NCI-H1417 (cell line): Measurements from ENCODE around the gene MYMK.
"Not testable (repeated sequence)": the region's sequence is repeated elsewhere in the genome, so short reads cannot be mapped to it uniquely, and the experiment has no call there.

ENCODE experiments used
- DNase-seq, 3 experiments: peaks; one replicate each; lab custom pipeline; 2025; lab: John Stamatoyannopoulos, UW

MYMK gene

GRCh38 chr9:133524679-133525228, at the start of gene MYMK:
Gene MYMK (minus strand): TSS chr9:133524959. CDS start chr9:133524844, 115 bp downstream.
- DNase-seq = no peak

GRCh38 chr9:133573791-133574515, 49.2 kb upstream of the MYMK start:
- DNase-seq = no peak

GRCh38 chr9:133572821-133573361, 48.1 kb upstream of the MYMK start:
- no peak for DNase-seq

- no peak for DNase-seq
These were observed 47.3 kb upstream of the MYMK start for GRCh38 chr9:133571896-133572595.

GRCh38 chr9:133571391-133571890, 46.7 kb upstream of the MYMK start:
- DNase-seq = no peak

- DNase-seq = no peak
These were observed 45.9 kb upstream of the MYMK start for GRCh38 chr9:133570691-133571080.

GRCh38 chr9:133569891-133570690, 45.3 kb upstream of the MYMK start:
- peak in 1 of 3 experiments; percentile 52 for DNase-seq

- peak in 1 of 3 experiments; percentile 12 for DNase-seq
These were observed 44.5 kb upstream of the MYMK start for GRCh38 chr9:133569121-133569785.

- DNase-seq = no peak
These were observed 43.4 kb upstream of the MYMK start for GRCh38 chr9:133568186-133568585.

- no peak for DNase-seq
These were observed 42.1 kb upstream of the MYMK start for GRCh38 chr9:133566817-133567216.

GRCh38 chr9:133566382-133566781, 41.6 kb upstream of the MYMK start:
- DNase-seq = no peak

- DNase-seq = no peak
These were observed 39.8 kb upstream of the MYMK start for GRCh38 chr9:133564451-133565116.

- not testable (repeated sequence) for DNase-seq
These were observed 39.1 kb upstream of the MYMK start for GRCh38 chr9:133563814-133564213.

GRCh38 chr9:133563291-133563796, 38.6 kb upstream of the MYMK start:
- peak in 2 of 3 experiments; percentile 3 to 27 for DNase-seq

GRCh38 chr9:133562611-133563290, 38.0 kb upstream of the MYMK start:
- DNase-seq = no peak

GRCh38 chr9:133561976-133562554, 37.3 kb upstream of the MYMK start:
- no peak for DNase-seq

- no peak for DNase-seq
These were observed 36.2 kb upstream of the MYMK start for GRCh38 chr9:133560944-133561343.

GRCh38 chr9:133560311-133560710, 35.6 kb upstream of the MYMK start:
- no peak for DNase-seq
